RWPE1 (cell line): ENCODE measurements around the gene FOXL3.
"Not testable (repeated sequence)": the region's sequence is repeated elsewhere in the genome, so short reads cannot be mapped to it uniquely, and the experiment has no call there.

Source experiments
- CTCF ChIA-PET: fragments of 350-600 bp; sonication (Branson Sonifier 250); formaldehyde crosslinking; extraction: SDS; loops from one replicate; lab custom pipeline; 2021; lab: Yijun Ruan, JAX
- POLR2A ChIA-PET: fragments of 400-600 bp; formaldehyde crosslinking; extraction: SDS; loops from one replicate; lab custom pipeline; 2020; ENCODE audit warnings: antibody characterized with exemption; ENCODE audit not compliant: low non-redundant PET; lab: Yijun Ruan, JAX
- DNase-seq: peaks from one replicate; pipeline ENCODE4 v3.0.0; 2012; ENCODE audit warnings: low spot score
- H3K27ac ChIP-seq: fragments of 450-650 bp; 2 replicates; pipeline ENCODE4 v1.5.1; 2017
- TF ChIP-seq, protein P1 (sequence below): fragments of 450-650 bp; conservative IDR thresholded peaks from 2 replicates; pipeline ENCODE4 v1.5.1; 2017; ENCODE audit warnings: low read depth, mild to moderate bottlenecking

FOXL3 gene

DNA sequence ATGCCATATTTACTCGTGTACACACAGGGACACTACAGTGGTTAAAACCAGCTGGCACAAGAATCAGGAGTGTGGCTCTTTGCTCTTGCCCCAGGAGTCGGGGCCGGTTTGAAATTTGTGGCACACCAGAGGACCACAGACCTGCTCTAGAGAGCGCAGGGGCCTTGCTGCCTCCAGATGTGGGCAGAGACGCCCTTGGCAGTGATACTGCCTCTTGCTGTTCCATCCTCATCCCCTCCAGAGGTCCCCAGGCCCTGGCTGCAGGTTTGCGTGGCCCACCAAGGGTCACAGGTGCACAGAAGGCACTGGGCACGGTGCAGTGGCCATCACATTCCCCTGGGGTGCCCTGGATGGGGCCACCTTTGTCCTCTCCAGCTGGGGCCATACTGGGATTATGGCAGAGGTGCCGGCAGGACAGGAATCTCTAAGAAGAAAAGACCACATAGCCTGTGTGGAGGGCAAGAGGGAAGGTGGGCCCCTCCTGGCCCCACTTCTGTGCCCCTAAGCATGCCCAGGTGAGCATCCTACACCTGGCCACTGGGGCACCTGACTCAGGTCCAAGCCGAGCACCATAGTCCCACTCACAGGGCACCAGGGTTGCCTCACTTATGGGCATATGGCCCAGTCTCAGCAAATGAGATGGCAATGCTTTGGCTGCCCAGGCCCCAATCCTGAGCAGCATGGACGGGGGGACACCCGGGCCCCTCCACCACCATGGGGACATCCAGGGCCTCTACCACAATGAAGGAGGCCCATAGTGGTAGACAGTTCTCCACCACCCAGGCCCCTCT, 45.6 kb downstream of the FOXL3 start:
- TF ChIP-seq, protein P1, sequence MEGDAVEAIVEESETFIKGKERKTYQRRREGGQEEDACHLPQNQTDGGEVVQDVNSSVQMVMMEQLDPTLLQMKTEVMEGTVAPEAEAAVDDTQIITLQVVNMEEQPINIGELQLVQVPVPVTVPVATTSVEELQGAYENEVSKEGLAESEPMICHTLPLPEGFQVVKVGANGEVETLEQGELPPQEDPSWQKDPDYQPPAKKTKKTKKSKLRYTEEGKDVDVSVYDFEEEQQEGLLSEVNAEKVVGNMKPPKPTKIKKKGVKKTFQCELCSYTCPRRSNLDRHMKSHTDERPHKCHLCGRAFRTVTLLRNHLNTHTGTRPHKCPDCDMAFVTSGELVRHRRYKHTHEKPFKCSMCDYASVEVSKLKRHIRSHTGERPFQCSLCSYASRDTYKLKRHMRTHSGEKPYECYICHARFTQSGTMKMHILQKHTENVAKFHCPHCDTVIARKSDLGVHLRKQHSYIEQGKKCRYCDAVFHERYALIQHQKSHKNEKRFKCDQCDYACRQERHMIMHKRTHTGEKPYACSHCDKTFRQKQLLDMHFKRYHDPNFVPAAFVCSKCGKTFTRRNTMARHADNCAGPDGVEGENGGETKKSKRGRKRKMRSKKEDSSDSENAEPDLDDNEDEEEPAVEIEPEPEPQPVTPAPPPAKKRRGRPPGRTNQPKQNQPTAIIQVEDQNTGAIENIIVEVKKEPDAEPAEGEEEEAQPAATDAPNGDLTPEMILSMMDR = no peak
- no peak for DNase-seq
- ChIA-PET CTCF (no interaction called here), POLR2A (no interaction called here)
- H3K27ac ChIP-seq = peak overlapping the region; percentile 58

DNA sequence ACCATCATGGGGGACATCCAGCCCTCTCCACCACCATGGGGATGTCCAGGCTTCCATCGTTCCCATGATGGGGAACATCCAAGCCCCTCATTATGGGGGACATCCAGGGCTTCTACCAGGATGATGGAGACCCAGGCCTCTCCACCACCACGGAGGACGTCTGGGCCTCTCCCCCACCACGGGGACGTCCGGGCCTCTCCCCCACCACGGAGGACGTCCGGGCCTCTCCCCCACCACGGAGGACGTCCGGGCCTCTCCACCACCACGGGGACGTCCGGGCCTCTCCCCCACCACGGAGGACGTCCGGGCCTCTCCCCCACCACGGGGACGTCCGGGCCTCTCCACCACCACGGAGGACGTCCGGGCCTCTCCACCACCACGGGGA, 46.2 kb downstream of the FOXL3 start:
- CTCF ChIA-PET, DNase-seq, H3K27ac ChIP-seq, POLR2A ChIA-PET: not testable (repeated sequence)

DNA sequence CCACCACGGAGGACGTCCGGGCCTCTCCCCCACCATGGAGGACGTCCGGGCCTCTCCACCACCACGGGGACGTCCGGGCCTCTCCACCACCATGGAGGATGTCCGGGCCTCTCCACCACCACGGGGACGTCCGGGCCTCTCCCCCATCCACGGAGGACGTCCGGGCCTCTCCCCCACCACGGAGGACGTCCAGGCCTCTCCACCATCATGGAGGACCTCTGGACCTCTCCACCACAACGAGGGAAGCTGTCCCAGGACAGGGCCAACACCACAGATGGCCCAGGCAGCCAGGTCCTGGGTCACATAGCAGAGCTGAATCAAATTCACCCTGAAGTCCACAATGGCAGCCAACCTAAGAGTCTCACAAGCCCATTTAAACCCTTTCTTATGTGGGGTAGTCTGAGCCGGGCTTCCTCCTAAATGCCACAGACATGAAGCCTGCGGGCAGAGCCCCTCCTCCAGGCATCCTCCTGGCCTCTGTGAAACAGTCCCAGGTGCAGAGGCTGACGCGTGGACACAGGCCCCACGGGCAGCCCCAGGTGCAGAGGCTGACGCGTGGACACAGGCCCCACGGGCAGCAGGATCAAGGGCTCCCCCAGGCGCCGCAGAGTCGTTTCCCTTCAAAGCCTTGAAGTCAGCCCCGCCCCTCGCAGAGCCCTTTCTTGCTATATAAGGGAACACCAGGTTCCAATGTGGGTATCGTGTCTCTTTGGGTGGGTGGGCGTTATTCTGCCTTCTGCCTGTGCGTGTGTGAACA, 47.0 kb downstream of the FOXL3 start:
- DNase-seq = no peak
- CTCF ChIA-PET = interaction anchor here (0.5 kb wide), 1 partner anchor 243 kb away, joined by 4 read pairs; no protein-coding TSS in a partner anchor
- TF ChIP-seq, protein P1 = no peak
- H3K27ac ChIP-seq = peak overlapping the region; percentile 30
- POLR2A ChIA-PET = interaction anchor here (0.7 kb wide), 1 partner anchor 226 kb away, joined by 4 read pairs; no protein-coding TSS in a partner anchor

DNA sequence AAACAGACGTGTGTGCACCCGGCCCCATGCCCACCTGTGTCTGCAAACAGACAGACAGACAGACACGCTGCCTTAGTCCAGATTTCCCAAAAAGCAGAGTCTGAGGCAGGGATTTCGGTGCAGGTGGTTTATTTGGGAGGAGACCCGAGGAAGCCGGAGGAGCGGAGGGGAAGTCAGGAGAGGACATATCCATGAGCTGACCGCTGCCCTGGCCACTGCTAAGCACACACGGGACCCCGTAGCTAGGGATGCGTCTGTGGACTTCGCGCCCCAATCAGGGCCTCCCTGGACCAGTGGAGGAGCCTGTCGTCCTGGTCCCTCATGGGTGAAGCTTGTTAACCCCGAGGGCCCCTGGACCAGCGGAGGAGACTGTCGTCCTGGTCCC, 47.6 kb downstream of the FOXL3 start:
- ChIA-PET POLR2A (interaction anchor here (0.7 kb wide), 1 partner anchor 226 kb away, joined by 4 read pairs; no protein-coding TSS in a partner anchor), CTCF (no interaction called here)
- TF ChIP-seq, protein P1 = no peak
- DNase-seq = no peak
- peak overlapping the region; percentile 30 for H3K27ac ChIP-seq

DNA sequence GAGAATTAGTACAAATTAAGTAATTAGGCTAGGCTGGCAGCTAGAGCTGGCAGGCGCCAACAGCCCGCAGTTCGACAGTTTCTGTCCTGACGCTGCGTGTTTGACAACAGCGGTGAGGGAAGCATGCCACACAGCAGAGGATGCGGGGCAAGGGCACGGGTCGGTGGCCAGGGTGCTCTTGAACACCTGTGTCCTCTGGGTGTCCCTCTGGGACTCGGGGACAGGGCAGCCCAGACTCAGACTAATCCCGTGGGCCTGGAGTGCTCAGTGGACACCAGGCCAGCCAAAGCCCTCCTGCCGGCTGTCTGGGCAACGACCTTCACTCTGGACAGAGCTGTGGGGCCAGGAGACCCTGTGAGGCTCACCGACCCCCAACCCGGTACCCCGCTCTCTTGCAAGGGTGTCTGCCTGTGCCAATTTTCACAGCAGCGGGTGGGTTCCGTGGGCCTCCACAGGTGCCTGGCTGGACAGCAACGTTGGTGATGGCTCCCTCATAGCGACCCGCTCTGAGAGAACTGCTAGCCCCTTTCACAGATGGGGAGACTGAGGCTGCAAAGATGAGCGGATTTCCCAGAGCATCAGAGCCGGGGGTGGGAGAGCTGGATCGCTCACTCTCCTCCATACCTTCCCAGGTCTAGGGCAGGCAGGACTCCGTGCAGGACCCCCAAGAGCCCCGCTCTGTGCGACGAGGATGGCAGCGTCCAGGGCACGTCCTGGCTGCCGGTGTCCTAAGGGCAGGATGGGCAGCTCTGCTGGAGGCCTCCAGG, 48.5 kb downstream of the FOXL3 start:
- TF ChIP-seq, protein P1 = no peak
- POLR2A ChIA-PET = no interaction called here
- no peak for DNase-seq

DNA sequence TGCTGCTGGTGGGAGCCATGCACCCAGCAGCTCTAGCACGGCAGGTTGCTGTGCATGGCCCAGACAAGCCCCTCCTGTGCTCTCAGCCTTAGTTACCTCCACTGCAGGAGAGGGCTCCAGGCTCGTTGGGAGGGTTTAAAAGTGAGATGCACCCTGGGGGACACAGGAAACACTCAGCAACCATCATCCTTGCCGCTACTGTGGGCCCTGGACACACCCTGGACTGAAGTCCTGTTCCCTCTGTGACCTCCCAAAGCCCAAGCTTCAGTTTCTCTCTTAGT, 49.0 kb downstream of the FOXL3 start:
- ChIA-PET POLR2A (no interaction called here), CTCF (no interaction called here)
- DNase-seq = no peak
- peak overlapping the region; percentile 3; the same call in 1 of the 2 replicates for H3K27ac ChIP-seq
- TF ChIP-seq, protein P1 = no peak

More for the DNA sequence above, 48.5 kb downstream of the FOXL3 start:
- peak overlapping the region; percentile 30 for H3K27ac ChIP-seq
- CTCF ChIA-PET = no interaction called here
